ENCODE results near the gene MMP24OS.

MMP24OS gene

DNA sequence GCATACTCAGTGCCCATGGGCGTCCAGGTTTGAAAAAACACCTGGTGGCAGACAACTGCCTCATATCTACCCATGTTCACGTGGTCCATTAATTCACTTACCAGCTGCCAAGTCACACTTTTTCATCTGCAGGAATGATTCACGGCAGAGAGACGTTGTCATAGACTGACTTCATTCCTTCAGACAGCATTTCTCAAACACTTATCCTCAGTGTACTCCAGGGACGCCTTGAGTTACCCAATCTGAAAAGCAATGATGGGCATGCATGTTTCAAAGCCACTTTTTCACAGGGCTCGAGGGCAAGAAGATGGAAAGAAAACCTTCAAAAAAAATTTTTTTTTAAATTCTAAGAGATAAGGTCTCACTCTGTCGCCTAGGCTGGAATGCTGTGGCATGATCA, 6.0 kb downstream of the MMP24OS start:
- TF ChIP-seq, protein P1, sequence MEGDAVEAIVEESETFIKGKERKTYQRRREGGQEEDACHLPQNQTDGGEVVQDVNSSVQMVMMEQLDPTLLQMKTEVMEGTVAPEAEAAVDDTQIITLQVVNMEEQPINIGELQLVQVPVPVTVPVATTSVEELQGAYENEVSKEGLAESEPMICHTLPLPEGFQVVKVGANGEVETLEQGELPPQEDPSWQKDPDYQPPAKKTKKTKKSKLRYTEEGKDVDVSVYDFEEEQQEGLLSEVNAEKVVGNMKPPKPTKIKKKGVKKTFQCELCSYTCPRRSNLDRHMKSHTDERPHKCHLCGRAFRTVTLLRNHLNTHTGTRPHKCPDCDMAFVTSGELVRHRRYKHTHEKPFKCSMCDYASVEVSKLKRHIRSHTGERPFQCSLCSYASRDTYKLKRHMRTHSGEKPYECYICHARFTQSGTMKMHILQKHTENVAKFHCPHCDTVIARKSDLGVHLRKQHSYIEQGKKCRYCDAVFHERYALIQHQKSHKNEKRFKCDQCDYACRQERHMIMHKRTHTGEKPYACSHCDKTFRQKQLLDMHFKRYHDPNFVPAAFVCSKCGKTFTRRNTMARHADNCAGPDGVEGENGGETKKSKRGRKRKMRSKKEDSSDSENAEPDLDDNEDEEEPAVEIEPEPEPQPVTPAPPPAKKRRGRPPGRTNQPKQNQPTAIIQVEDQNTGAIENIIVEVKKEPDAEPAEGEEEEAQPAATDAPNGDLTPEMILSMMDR (IDR thresholded peaks at IDR 0.05; ENCODE audit: control insufficient read depth, extremely low read depth, insufficient read depth) = no peak
- no peak for DNase-seq (ENCODE audit: low read depth)
- no peak overlapping the region for H3K4me3 ChIP-seq (ENCODE audit: low read depth, low read length)

GRCh38 chr20:35271073-35271882, 6.6 kb downstream of the MMP24OS start:
- no peak for DNase-seq (ENCODE audit: low read depth)
- H3K4me3 ChIP-seq (ENCODE audit: low read depth, low read length) = no peak overlapping the region
- TF ChIP-seq, protein P1 (IDR thresholded peaks at IDR 0.05; ENCODE audit: control insufficient read depth, extremely low read depth, insufficient read depth) = no peak

DNA sequence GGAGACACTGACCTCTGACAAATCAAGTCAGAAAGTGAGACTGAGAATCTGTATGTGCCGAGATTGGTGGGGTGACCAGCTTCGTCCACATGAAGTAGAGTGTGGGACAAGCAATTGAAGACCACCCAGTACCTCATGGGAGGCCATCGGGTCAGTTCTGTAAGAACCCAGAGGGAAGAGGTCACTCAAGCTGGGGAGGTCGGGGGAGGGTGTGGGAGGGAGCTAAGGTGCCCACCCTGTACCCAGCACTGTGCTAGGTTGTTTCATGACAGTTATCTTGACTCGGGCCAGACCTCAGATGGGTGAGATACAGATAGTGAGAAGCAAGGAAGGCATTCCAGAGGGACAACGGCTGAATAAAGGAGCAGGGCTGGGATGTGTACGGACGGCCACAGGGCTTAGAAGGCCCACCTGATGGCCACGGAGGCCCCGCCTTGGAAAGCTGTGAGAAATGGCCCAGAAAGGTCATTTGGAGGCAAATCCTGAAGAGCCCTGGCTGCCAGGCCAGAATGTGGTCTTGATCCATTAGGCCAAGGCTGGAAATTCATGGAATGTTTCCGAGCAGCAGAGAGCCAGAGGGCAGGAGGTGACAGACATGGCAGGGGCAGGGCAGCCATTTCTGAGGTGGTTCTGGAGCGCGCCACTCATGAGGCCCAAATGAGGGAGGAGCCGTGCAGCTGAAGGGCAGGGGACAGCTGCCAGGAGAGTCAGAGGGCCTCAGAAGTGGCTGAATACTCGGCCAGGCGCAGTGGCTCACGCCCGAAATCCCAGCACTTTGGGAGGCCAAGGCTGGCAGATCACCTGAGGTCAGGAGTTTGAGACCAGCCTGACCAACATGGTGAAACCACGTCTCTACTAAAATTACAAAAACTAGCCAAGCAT, 7.7 kb downstream of the MMP24OS start:
- no peak for DNase-seq (ENCODE audit: low read depth)
- TF ChIP-seq, protein P1 (IDR thresholded peaks at IDR 0.05; ENCODE audit: control insufficient read depth, extremely low read depth, insufficient read depth) = no peak
- no peak overlapping the region for H3K4me3 ChIP-seq (ENCODE audit: low read depth, low read length)

- peak; percentile 74 for DNase-seq (ENCODE audit: low read depth)
- H3K4me3 ChIP-seq (ENCODE audit: low read depth, low read length) = no peak overlapping the region
- TF ChIP-seq, protein P1 (IDR thresholded peaks at IDR 0.05; ENCODE audit: control insufficient read depth, extremely low read depth, insufficient read depth) = peak; percentile 92
Observed at GRCh38 chr20:35269055-35269781, 8.7 kb downstream of the MMP24OS start.

GRCh38 chr20:35267092-35267491, 10.8 kb downstream of the MMP24OS start:
- no peak for DNase-seq (ENCODE audit: low read depth)
- TF ChIP-seq, protein P1 (IDR thresholded peaks at IDR 0.05; ENCODE audit: control insufficient read depth, extremely low read depth, insufficient read depth) = no peak

DNA sequence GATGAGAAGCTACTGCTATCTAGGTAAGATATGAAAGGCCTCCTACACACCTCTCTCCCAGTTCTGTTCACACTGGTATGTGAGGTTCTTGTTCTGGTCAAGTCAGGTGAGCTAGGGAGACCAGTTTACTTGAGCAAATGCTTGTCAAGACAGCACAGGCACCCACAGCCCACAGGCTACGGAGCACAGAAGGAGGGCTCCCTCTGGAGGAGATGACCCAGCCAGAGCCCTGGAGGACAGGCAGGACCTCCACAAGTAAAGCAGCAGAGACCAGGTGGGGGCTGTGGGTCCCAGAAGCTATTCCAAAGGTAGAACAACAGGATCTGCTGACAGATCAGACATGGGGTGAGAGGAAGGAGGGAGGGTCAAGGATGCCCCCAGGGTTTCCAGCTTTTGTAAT, 13.2 kb downstream of the MMP24OS start:
- H3K4me3 ChIP-seq (ENCODE audit: low read depth, low read length) = no peak overlapping the region
- TF ChIP-seq, protein P1 (IDR thresholded peaks at IDR 0.05; ENCODE audit: control insufficient read depth, extremely low read depth, insufficient read depth) = 0 out of 2 replicates have a peak, but pooled peaks have one; percentile 14
- DNase-seq (ENCODE audit: low read depth) = no peak

More at GRCh38 chr20:35267092-35267491, 10.8 kb downstream of the MMP24OS start:
- H3K4me3 ChIP-seq (ENCODE audit: low read depth, low read length) = no peak overlapping the region
